C4-2B (cell line): ENCODE measurements around the gene MEIS2.

Experiments used
- CTCF ChIP-seq: fragments of 450-650 bp; conservative IDR thresholded peaks from 2 replicates; pipeline ENCODE4 v1.5.1; 2017; ENCODE audit warnings: mild to moderate bottlenecking
- ZFX ChIP-seq: fragments of 450-650 bp; IDR thresholded peaks from 2 replicates; pipeline ENCODE4 v1.6.1; 2017

- TF ChIP-seq CTCF (no peak), ZFX (no peak)
These were observed 199.3 kb downstream of the MEIS2 start for GRCh38 chr15:36901012-36901411.
